Naive thymus-derived CD4-positive, alpha-beta T cell (primary cell): ENCODE data around the gene DENND1B. TPM values are rescaled to one million over a fixed set of nuclear protein-coding genes. Genes with fewer than 3 reads are reported as not detected.
A peak's percentile ranks its signal among the peaks of the same experiment; 100 is the strongest.

ENCODE experiments used
- ATAC-seq: fragments of 150-1000 bp; cut with Tn5 transposase; 2 replicates; pipeline ENCODE4 v1.10.0; 2021; ENCODE audit warnings: mild to moderate bottlenecking, moderate library complexity
- CTCF ChIA-PET: fragments of 350-600 bp; sonication (Branson Sonifier 250); formaldehyde crosslinking; loops from one replicate; lab custom pipeline; 2021; ENCODE audit warnings: antibody characterized with exemption; lab: Charles Lee
- POLR2A ChIA-PET: fragments of 350-600 bp; sonication (Branson Sonifier 250); formaldehyde crosslinking; loops from one replicate; lab custom pipeline; 2021; ENCODE audit warnings: antibody characterized with exemption, inconsistent platforms; lab: Charles Lee
- DNase-seq, 9 donors: peaks; one replicate each; pipeline versions ENCODE4 v3.0.0 to v3.0.0-alpha.2; 2020 to 2022; ENCODE audit warnings: mixed read lengths in 1 of 9
- H3K27ac ChIP-seq: one replicate; pipeline ENCODE4 v1.7.0; 2013; ENCODE audit warnings: mild to moderate bottlenecking, low read depth, low read length, moderate library complexity
- H3K27me3 ChIP-seq, 2 donors: one replicate each; pipeline ENCODE4 v1.7.0; 2013; ENCODE audit warnings: low read length in 2 of 2, mild to moderate bottlenecking in 2 of 2, moderate library complexity in 2 of 2; ENCODE audit not compliant: control insufficient read depth in 2 of 2, insufficient read depth in 2 of 2
- H3K36me3 ChIP-seq, 3 experiments: 1 replicate in 2 of 3; 2 replicates in 1 of 3; pipeline ENCODE4 v1.7.0; 2013; ENCODE audit warnings: low read length in 3 of 3, mild to moderate bottlenecking in 3 of 3, moderate library complexity in 1 of 3; ENCODE audit not compliant: insufficient read depth in 3 of 3, control insufficient read depth in 2 of 3
- H3K4me1 ChIP-seq, 2 donors: one replicate each; pipeline ENCODE4 v1.7.0; 2013; ENCODE audit warnings: low read length in 2 of 2, mild to moderate bottlenecking in 2 of 2, moderate library complexity in 1 of 2; ENCODE audit not compliant: control insufficient read depth in 2 of 2, insufficient read depth in 2 of 2
- H3K4me3 ChIP-seq: 2 replicates; pipeline ENCODE4 v1.7.0; 2013; ENCODE audit warnings: mild to moderate bottlenecking, low read length
- H3K9me3 ChIP-seq, 3 experiments: 1 replicate in 2 of 3; 2 replicates in 1 of 3; pipeline ENCODE4 v1.7.0; 2013; ENCODE audit warnings: low read length in 3 of 3; ENCODE audit not compliant: control insufficient read depth in 2 of 3
- H3K27ac Mint-ChIP-seq, 9 donors: one replicate each; pipeline ENCODE4 v1.8.0; 2020 to 2022; ENCODE audit warnings: mixed read lengths in 9 of 9, mild to moderate bottlenecking in 8 of 9, moderate library complexity in 5 of 9, inconsistent platforms in 2 of 9
- H3K27me3 Mint-ChIP-seq, 5 donors: one replicate each; pipeline ENCODE4 v1.8.0; 2021 to 2022; ENCODE audit warnings: mixed read lengths in 5 of 5, mild to moderate bottlenecking in 1 of 5
- H3K36me3 Mint-ChIP-seq, 5 donors: one replicate each; pipeline ENCODE4 v1.8.0; 2020 to 2022; ENCODE audit warnings: mixed read lengths in 5 of 5, mild to moderate bottlenecking in 3 of 5, inconsistent platforms in 1 of 5
- H3K4me1 Mint-ChIP-seq, 7 donors: one replicate each; pipeline ENCODE4 v1.8.0; 2020 to 2022; ENCODE audit warnings: mixed read lengths in 7 of 7, mild to moderate bottlenecking in 3 of 7, inconsistent platforms in 1 of 7
- H3K4me3 Mint-ChIP-seq, 10 donors: one replicate each; pipeline ENCODE4 v1.8.0; 2020 to 2022; ENCODE audit warnings: mild to moderate bottlenecking in 10 of 10, mixed read lengths in 10 of 10, moderate library complexity in 6 of 10, inconsistent platforms in 2 of 10
- H3K9me3 Mint-ChIP-seq, 11 donors: one replicate each; pipeline ENCODE4 v1.8.0; 2020 to 2022; ENCODE audit warnings: mixed read lengths in 11 of 11, mild to moderate bottlenecking in 4 of 11, inconsistent platforms in 1 of 11, moderate library complexity in 1 of 11
- intact Hi-C, 2 donors: fragments of 100-400 bp; cut with micrococcal nuclease; formaldehyde crosslinking; loops; one replicate each; pipeline ENCODE4 v1.15.1; 2023
- polyA plus RNA-seq, 2 donors: library from polyadenylated mRNA; unstranded; fragments of 300-500 nt; fragmentation: Illumina TruSeq; gene quantifications; one replicate each; pipeline ENCODE4 v1.2.3, GENCODE V29; 2021
- total RNA-seq, 6 experiments: library from RNA in 5 of 6; stranded (reverse) in 5 of 6; gene quantifications; 1 replicate in 5 of 6; 2 replicates in 1 of 6; pipeline ENCODE4 v1.2.3 and lab custom pipeline; 2021 to 2026

Gene DENND1B
- total and polyA plus RNA-seq, 7 experiments from 2014 or later: 7.3 to 28.7 (median 18.2) TPM

DNA sequence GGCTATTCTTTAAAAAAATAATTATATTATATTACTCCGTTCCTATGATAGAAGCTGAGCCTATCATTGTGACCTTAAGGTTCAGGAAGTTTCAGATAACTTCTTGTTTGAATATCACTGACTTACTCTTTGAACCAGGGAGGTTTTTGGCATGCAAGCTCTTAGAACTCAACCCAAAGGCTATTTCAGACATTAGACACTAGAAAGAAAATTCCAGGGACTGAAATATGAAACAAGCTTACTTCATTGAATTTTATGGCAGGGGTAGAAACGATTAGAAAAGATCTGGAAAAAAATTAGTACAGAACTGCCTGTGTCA, 159.6 kb downstream of the DENND1B start:
- H3K27me3 ChIP-seq: no peaks in the 10 kb centered on the region
- ATAC-seq (no peak), DNase-seq (no peak)
- no peak overlapping the region for H3K4me3 Mint-ChIP-seq
- H3K9me3 Mint-ChIP-seq: no peaks in the 10 kb centered on the region
- peaks cover 0 to 4% (median 0%) of the 10 kb centered on the region in 7 donors for H3K4me1 Mint-ChIP-seq
- no peaks in the 10 kb centered on the region for H3K4me1 ChIP-seq
- no peaks in the 10 kb centered on the region for H3K9me3 ChIP-seq
- peaks cover 0 to 7% (median 0%) of the 10 kb centered on the region in 3 experiments for H3K36me3 ChIP-seq
- peaks cover 0 to 8% (median 0%) of the 10 kb centered on the region in 5 donors for H3K36me3 Mint-ChIP-seq
- no peak overlapping the region for H3K27ac ChIP-seq
- no peak overlapping the region for H3K27ac Mint-ChIP-seq
- no peaks in the 10 kb centered on the region for H3K27me3 Mint-ChIP-seq
- intact Hi-C loops: loop anchor here (1.0 to 10.0 kb wide), 6 partner anchors 254 to 852 kb away; no protein-coding TSS in a partner anchor
- H3K4me3 ChIP-seq: no peak overlapping the region
- ChIA-PET CTCF (interaction anchor here (0.6 to 1.3 kb wide), 4 partner anchors 206 to 1041 kb away, joined by 3 read pairs; no protein-coding TSS in a partner anchor), POLR2A (no interaction called here)

- no peak overlapping the region for H3K4me3 Mint-ChIP-seq
- Histone ChIP-seq H3K4me1 (no peaks in the 10 kb centered on the region), H3K36me3 (peaks cover 0 to 7% (median 0%) of the 10 kb centered on the region in 3 experiments), H3K4me3 (no peak overlapping the region), H3K9me3 (no peaks in the 10 kb centered on the region), H3K27me3 (no peaks in the 10 kb centered on the region), H3K27ac (no peak overlapping the region)
- ATAC-seq (peak; percentile 55), DNase-seq (peak in 5 of 9 donors; percentile 0 to 27 (median 8))
- peaks cover 0 to 4% (median 0%) of the 10 kb centered on the region in 7 donors for H3K4me1 Mint-ChIP-seq
- H3K27ac Mint-ChIP-seq: peak overlapping the region in 1 of 9 donors; percentile 65
- no peaks in the 10 kb centered on the region for H3K9me3 Mint-ChIP-seq
- H3K36me3 Mint-ChIP-seq: peaks cover 0 to 8% (median 0%) of the 10 kb centered on the region in 5 donors
- intact Hi-C loops: loop anchor here (1.0 to 10.0 kb wide), 6 partner anchors 254 to 852 kb away; no protein-coding TSS in a partner anchor
- CTCF ChIA-PET: interaction anchor here (0.6 to 1.3 kb wide), 5 partner anchors 250 to 1041 kb away, joined by 3 read pairs; no protein-coding TSS in a partner anchor
- POLR2A ChIA-PET: no interaction called here
- H3K27me3 Mint-ChIP-seq: no peaks in the 10 kb centered on the region
Measured at GRCh38 chr1:197614916-197615692, 160.2 kb downstream of the DENND1B start.

DNA sequence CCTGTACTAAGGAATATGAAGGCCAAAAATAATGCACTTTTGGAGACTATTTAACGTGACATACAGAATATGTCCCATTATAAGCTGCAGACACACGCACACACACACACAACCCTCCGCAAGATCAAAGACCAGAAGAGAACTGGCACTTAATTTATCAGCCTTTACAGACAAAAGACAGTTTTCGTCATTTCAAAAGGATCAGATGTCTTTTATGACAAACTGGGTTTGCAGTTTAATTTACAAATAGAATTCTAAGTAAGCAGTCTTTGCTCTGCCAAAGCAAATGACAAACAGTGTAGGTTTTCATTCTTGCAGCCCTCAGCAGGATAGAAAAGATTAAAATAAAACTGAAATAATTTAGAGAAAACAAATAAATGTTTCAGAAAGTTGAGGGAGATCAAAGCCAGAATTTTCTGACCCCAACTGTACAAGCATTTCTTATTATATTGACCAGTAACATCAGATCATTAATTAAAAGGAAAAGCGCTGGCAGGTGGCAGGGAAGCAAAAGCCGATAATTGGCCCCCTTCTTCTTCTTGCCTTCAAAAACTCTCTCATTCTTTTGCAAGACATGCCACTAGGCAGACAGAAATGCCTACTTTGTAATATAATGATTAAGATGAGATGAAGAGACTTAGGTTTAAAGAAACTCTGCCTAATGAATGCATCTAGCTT, 169.0 kb downstream of the DENND1B start:
- Mint-ChIP-seq H3K4me3 (no peak overlapping the region), H3K36me3 (peaks cover 0 to 6% (median 0%) of the 10 kb centered on the region in 5 donors), H3K27me3 (no peaks in the 10 kb centered on the region), H3K4me1 (no peaks in the 10 kb centered on the region), H3K27ac (no peak overlapping the region), H3K9me3 (no peaks in the 10 kb centered on the region)
- no peak for ATAC-seq
- POLR2A ChIA-PET: no interaction called here
- no peak for DNase-seq
- H3K9me3 ChIP-seq: no peaks in the 10 kb centered on the region
- H3K4me1 ChIP-seq: no peaks in the 10 kb centered on the region
- no peak overlapping the region for H3K4me3 ChIP-seq
- no peak overlapping the region for H3K27ac ChIP-seq
- CTCF ChIA-PET: no interaction called here
- intact Hi-C loops: loop anchor here in 1 of 2 donors (5.0 kb wide), 1 partner anchor 79 kb away; no protein-coding TSS in a partner anchor
- H3K27me3 ChIP-seq: no peaks in the 10 kb centered on the region
- H3K36me3 ChIP-seq: no peaks in the 10 kb centered on the region

- intact Hi-C loops: no loop called here
- no peaks in the 10 kb centered on the region for H3K27me3 ChIP-seq
- no peaks in the 10 kb centered on the region for H3K27me3 Mint-ChIP-seq
- no peaks in the 10 kb centered on the region for H3K9me3 Mint-ChIP-seq
- no peak overlapping the region for H3K4me3 ChIP-seq
- ChIA-PET CTCF (no interaction called here), POLR2A (no interaction called here)
- H3K36me3 ChIP-seq: no peaks in the 10 kb centered on the region
- H3K27ac ChIP-seq: no peak overlapping the region
- ATAC-seq (no peak), DNase-seq (no peak)
- peaks cover 0 to 9% (median 4%) of the 10 kb centered on the region in 5 donors for H3K36me3 Mint-ChIP-seq
- no peaks in the 10 kb centered on the region for H3K9me3 ChIP-seq
- H3K4me1 ChIP-seq: no peaks in the 10 kb centered on the region
- peaks cover 0 to 3% (median 0%) of the 10 kb centered on the region in 7 donors for H3K4me1 Mint-ChIP-seq
- H3K4me3 Mint-ChIP-seq: no peak overlapping the region
- H3K27ac Mint-ChIP-seq: no peak overlapping the region
Measured at GRCh38 chr1:197604302-197604701, 171.0 kb downstream of the DENND1B start.

GRCh38 chr1:197600751-197601150, 174.5 kb downstream of the DENND1B start:
- peaks cover 0 to 3% (median 0%) of the 10 kb centered on the region in 7 donors for H3K4me1 Mint-ChIP-seq
- no peaks in the 10 kb centered on the region for H3K9me3 ChIP-seq
- ChIA-PET CTCF (no interaction called here), POLR2A (no interaction called here)
- no peak for DNase-seq
- no peak overlapping the region for H3K27ac ChIP-seq
- H3K36me3 Mint-ChIP-seq: peaks cover 0 to 6% (median 4%) of the 10 kb centered on the region in 5 donors
- intact Hi-C loops: no loop called here
- no peak overlapping the region for H3K4me3 ChIP-seq
- no peaks in the 10 kb centered on the region for H3K27me3 Mint-ChIP-seq
- no peak for ATAC-seq
- no peak overlapping the region for H3K4me3 Mint-ChIP-seq
- H3K4me1 ChIP-seq: no peaks in the 10 kb centered on the region
- no peak overlapping the region for H3K27ac Mint-ChIP-seq
- H3K36me3 ChIP-seq: no peaks in the 10 kb centered on the region
- H3K9me3 Mint-ChIP-seq: no peaks in the 10 kb centered on the region
- no peaks in the 10 kb centered on the region for H3K27me3 ChIP-seq

- no peak overlapping the region for H3K27ac Mint-ChIP-seq
- H3K9me3 Mint-ChIP-seq: no peaks in the 10 kb centered on the region
- H3K4me1 ChIP-seq: no peaks in the 10 kb centered on the region
- POLR2A ChIA-PET: no interaction called here
- peaks cover 0 to 7% (median 0%) of the 10 kb centered on the region in 3 experiments for H3K36me3 ChIP-seq
- no peak overlapping the region for H3K4me3 Mint-ChIP-seq
- H3K27me3 Mint-ChIP-seq: no peaks in the 10 kb centered on the region
- H3K27me3 ChIP-seq: no peaks in the 10 kb centered on the region
- H3K9me3 ChIP-seq: no peaks in the 10 kb centered on the region
- H3K36me3 Mint-ChIP-seq: peaks cover 0 to 14% (median 4%) of the 10 kb centered on the region in 5 donors
- H3K4me3 ChIP-seq: no peak overlapping the region
- H3K27ac ChIP-seq: no peak overlapping the region
- ATAC-seq (no peak), DNase-seq (no peak)
- CTCF ChIA-PET: no interaction called here
- H3K4me1 Mint-ChIP-seq: peaks cover 0 to 3% (median 0%) of the 10 kb centered on the region in 7 donors
- intact Hi-C loops: loop anchor here in 1 of 2 donors (2.0 kb wide), 1 partner anchor 21 kb away; no protein-coding TSS in a partner anchor
Measured at GRCh38 chr1:197599789-197600188, 175.5 kb downstream of the DENND1B start.
